ENCODE measurements around the gene KRT1. TPM values are rescaled to one million over a fixed set of nuclear protein-coding genes. Genes with fewer than 3 reads are reported as not detected.

Gene KRT1
- total RNA-seq, 2 experiments from 2014 or later: not detected

GRCh38 chr12:52699960-52700359, 19.8 kb upstream of the KRT1 start:
- Histone ChIP-seq H3K27ac (ENCODE audit: low read depth, low read length, poor library complexity, severe bottlenecking) (no peak overlapping the region), H3K9me2 (ENCODE audit: insufficient read depth, low read length) (no peaks in the 10 kb centered on the region), H3K4me3 (ENCODE audit: low read depth, low read length, poor library complexity, severe bottlenecking) (no peak overlapping the region), H3K79me2 (ENCODE audit: insufficient read depth, low read depth, low read length) (no peaks in the 10 kb centered on the region), H3K9me3 (ENCODE audit: low read length) (no peaks in the 10 kb centered on the region), H3K4me2 (ENCODE audit: low read length) (no peak overlapping the region), H3K36me3 (ENCODE audit: insufficient read depth, low read length) (no peaks in the 10 kb centered on the region), H3K4me1 (ENCODE audit: insufficient read depth, low read length, poor library complexity, severe bottlenecking) (no peaks in the 10 kb centered on the region), H4K20me1 (ENCODE audit: insufficient read depth, low read length) (no peaks in the 10 kb centered on the region), H2AFZ (ENCODE audit: low read length) (no peak overlapping the region)
- DNase-seq (ENCODE audit: low spot score): no peak
- BruUV-seq (replicated peaks): no TSS peak
- POLR2A ChIA-PET: no interaction called here
- CTCF ChIA-PET (ENCODE audit: unreplicated experiment): no interaction called here
- intact Hi-C loops (cut with micrococcal nuclease; ENCODE audit: unreplicated experiment): no loop called here
- no peak for TF ChIP-seq EZH2phosphoT487 (IDR thresholded peaks at IDR 0.05; ENCODE audit: borderline replicate concordance, low read depth, low read length)
- TF ChIP-seq CTCF (conservative IDR thresholded peaks at IDR 0.05; ENCODE audit: low read length): no peak

DNA sequence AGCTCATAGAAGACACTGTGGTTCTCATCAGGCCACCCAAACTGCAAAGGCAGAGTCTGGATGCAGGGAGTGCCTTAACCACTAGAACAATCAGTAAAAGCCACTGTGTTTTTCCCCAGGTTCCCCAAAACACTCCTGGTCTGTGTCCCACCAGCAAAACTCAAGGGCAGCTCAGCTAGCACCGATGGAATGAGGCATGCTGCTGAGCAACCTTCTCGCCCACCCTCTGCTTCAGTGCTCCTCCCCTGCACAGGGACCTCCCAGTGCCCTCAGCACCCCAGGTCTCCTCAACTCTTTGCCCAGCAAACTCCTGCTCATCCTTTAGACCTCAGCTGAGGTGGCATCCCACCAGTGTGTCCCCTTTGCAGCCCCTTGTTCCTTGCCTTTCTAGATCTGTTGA, 19.2 kb upstream of the KRT1 start:
- no peak overlapping the region for H3K4me2 ChIP-seq (ENCODE audit: low read length)
- no TSS peak for BruUV-seq (replicated peaks)
- TF ChIP-seq CTCF (conservative IDR thresholded peaks at IDR 0.05; ENCODE audit: low read length) (no peak), EZH2phosphoT487 (IDR thresholded peaks at IDR 0.05; ENCODE audit: borderline replicate concordance, low read depth, low read length) (no peak)
- no peaks in the 10 kb centered on the region for H3K36me3 ChIP-seq (ENCODE audit: insufficient read depth, low read length)
- intact Hi-C loops (cut with micrococcal nuclease; ENCODE audit: unreplicated experiment): no loop called here
- CTCF ChIA-PET (ENCODE audit: unreplicated experiment): no interaction called here
- no peak for DNase-seq (ENCODE audit: low spot score)
- no peak overlapping the region for H3K27ac ChIP-seq (ENCODE audit: low read depth, low read length, poor library complexity, severe bottlenecking)
- H3K4me3 ChIP-seq (ENCODE audit: low read depth, low read length, poor library complexity, severe bottlenecking): no peak overlapping the region
- no peaks in the 10 kb centered on the region for H3K79me2 ChIP-seq (ENCODE audit: insufficient read depth, low read depth, low read length)
- no peaks in the 10 kb centered on the region for H3K9me3 ChIP-seq (ENCODE audit: low read length)
- H2AFZ ChIP-seq (ENCODE audit: low read length): no peak overlapping the region
- no peaks in the 10 kb centered on the region for H4K20me1 ChIP-seq (ENCODE audit: insufficient read depth, low read length)
- POLR2A ChIA-PET: no interaction called here
- no peaks in the 10 kb centered on the region for H3K4me1 ChIP-seq (ENCODE audit: insufficient read depth, low read length, poor library complexity, severe bottlenecking)
- H3K9me2 ChIP-seq (ENCODE audit: insufficient read depth, low read length): no peaks in the 10 kb centered on the region

- Histone ChIP-seq H4K20me1 (ENCODE audit: insufficient read depth, low read length) (no peaks in the 10 kb centered on the region), H3K4me1 (ENCODE audit: insufficient read depth, low read length, poor library complexity, severe bottlenecking) (no peaks in the 10 kb centered on the region), H3K27ac (ENCODE audit: low read depth, low read length, poor library complexity, severe bottlenecking) (no peak overlapping the region), H2AFZ (ENCODE audit: low read length) (no peak overlapping the region), H3K9me2 (ENCODE audit: insufficient read depth, low read length) (no peaks in the 10 kb centered on the region), H3K4me2 (ENCODE audit: low read length) (no peak overlapping the region), H3K36me3 (ENCODE audit: insufficient read depth, low read length) (no peaks in the 10 kb centered on the region), H3K4me3 (ENCODE audit: low read depth, low read length, poor library complexity, severe bottlenecking) (no peak overlapping the region), H3K9me3 (ENCODE audit: low read length) (no peaks in the 10 kb centered on the region), H3K79me2 (ENCODE audit: insufficient read depth, low read depth, low read length) (no peaks in the 10 kb centered on the region)
- no peak for DNase-seq (ENCODE audit: low spot score)
- no TSS peak for BruUV-seq (replicated peaks)
- CTCF ChIA-PET (ENCODE audit: unreplicated experiment): no interaction called here
- intact Hi-C loops (cut with micrococcal nuclease; ENCODE audit: unreplicated experiment): no loop called here
- TF ChIP-seq CTCF (conservative IDR thresholded peaks at IDR 0.05; ENCODE audit: low read length): no peak
- TF ChIP-seq EZH2phosphoT487 (IDR thresholded peaks at IDR 0.05; ENCODE audit: borderline replicate concordance, low read depth, low read length): no peak
- POLR2A ChIA-PET: no interaction called here
Measured at GRCh38 chr12:52698651-52699340, 18.6 kb upstream of the KRT1 start.

Data from OCI-LY7 (cell line).